ENCODE results near the gene MITF.

The MITF gene

GRCh38 chr3:69948246-69948862, 209.1 kb downstream of the MITF start:
- Mint-ChIP-seq H3K27ac (no peak overlapping the region), H3K4me3 (no peak overlapping the region), H3K36me3 (ENCODE audit: low read depth) (no peaks in the 10 kb centered on the region), H3K4me1 (no peaks in the 10 kb centered on the region), H3K9me3 (no peaks in the 10 kb centered on the region), H3K27me3 (no peaks in the 10 kb centered on the region)
- ATAC-seq (no peak), DNase-seq (no peak)

- Mint-ChIP-seq H3K9me3 (no peaks in the 10 kb centered on the region), H3K4me3 (no peak overlapping the region), H3K4me1 (no peaks in the 10 kb centered on the region), H3K27ac (no peak overlapping the region), H3K27me3 (no peaks in the 10 kb centered on the region), H3K36me3 (ENCODE audit: low read depth) (no peaks in the 10 kb centered on the region)
- ATAC-seq (no peak), DNase-seq (no peak)
Observed at GRCh38 chr3:69951616-69952015, 212.4 kb downstream of the MITF start.

- H3K4me1 Mint-ChIP-seq: no peaks in the 10 kb centered on the region
- no peak overlapping the region for H3K4me3 Mint-ChIP-seq
- DNase-seq (no peak), ATAC-seq (no peak)
- no peak overlapping the region for H3K27ac Mint-ChIP-seq
- H3K9me3 Mint-ChIP-seq: no peaks in the 10 kb centered on the region
- no peaks in the 10 kb centered on the region for H3K27me3 Mint-ChIP-seq
- no peaks in the 10 kb centered on the region for H3K36me3 Mint-ChIP-seq (ENCODE audit: low read depth)
Observed at GRCh38 chr3:69959581-69959980, 220.3 kb downstream of the MITF start.

GRCh38 chr3:69961706-69962439, 222.6 kb downstream of the MITF start:
- no peaks in the 10 kb centered on the region for H3K4me1 Mint-ChIP-seq
- no peaks in the 10 kb centered on the region for H3K36me3 Mint-ChIP-seq (ENCODE audit: low read depth)
- ATAC-seq: no peak

GRCh38 chr3:69963643-69964042, 224.4 kb downstream of the MITF start:
- ATAC-seq: no peak
- Mint-ChIP-seq H3K4me3 (no peak overlapping the region), H3K27ac (no peak overlapping the region), H3K9me3 (no peaks in the 10 kb centered on the region), H3K36me3 (ENCODE audit: low read depth) (no peaks in the 10 kb centered on the region), H3K27me3 (no peaks in the 10 kb centered on the region), H3K4me1 (no peaks in the 10 kb centered on the region)
- DNase-seq: no peak

More at GRCh38 chr3:69961706-69962439, 222.6 kb downstream of the MITF start:
- Mint-ChIP-seq H3K4me3 (no peak overlapping the region), H3K27me3 (no peaks in the 10 kb centered on the region), H3K27ac (no peak overlapping the region), H3K9me3 (no peaks in the 10 kb centered on the region)
- no peak for DNase-seq

GRCh38 chr3:69967156-69967555, 227.9 kb downstream of the MITF start:
- Mint-ChIP-seq H3K4me3 (no peak overlapping the region), H3K4me1 (no peaks in the 10 kb centered on the region), H3K36me3 (ENCODE audit: low read depth) (no peaks in the 10 kb centered on the region), H3K27me3 (no peaks in the 10 kb centered on the region), H3K9me3 (no peaks in the 10 kb centered on the region), H3K27ac (no peak overlapping the region)
- no peak for ATAC-seq
- DNase-seq: no peak

- no peaks in the 10 kb centered on the region for H3K4me1 Mint-ChIP-seq
- no peak for DNase-seq
- H3K9me3 Mint-ChIP-seq: peaks cover 3% of the 10 kb centered on the region
- ATAC-seq: no peak
- H3K4me3 Mint-ChIP-seq: no peak overlapping the region
- no peaks in the 10 kb centered on the region for H3K36me3 Mint-ChIP-seq (ENCODE audit: low read depth)
- H3K27me3 Mint-ChIP-seq: peaks cover 2% of the 10 kb centered on the region
- no peak overlapping the region for H3K27ac Mint-ChIP-seq
Observed at GRCh38 chr3:69970827-69971226, 231.6 kb downstream of the MITF start.

- H3K4me3 Mint-ChIP-seq: no peak overlapping the region
- H3K36me3 Mint-ChIP-seq (ENCODE audit: low read depth): no peaks in the 10 kb centered on the region
- no peaks in the 10 kb centered on the region for H3K4me1 Mint-ChIP-seq
- no peak overlapping the region for H3K27ac Mint-ChIP-seq
- no peak for ATAC-seq
- H3K27me3 Mint-ChIP-seq: peaks cover 2% of the 10 kb centered on the region
- no peak for DNase-seq
- H3K9me3 Mint-ChIP-seq: peaks cover 3% of the 10 kb centered on the region
Observed at GRCh38 chr3:69972672-69973071, 233.4 kb downstream of the MITF start.

- ATAC-seq (no peak), DNase-seq (no peak)
- Mint-ChIP-seq H3K36me3 (ENCODE audit: low read depth) (no peaks in the 10 kb centered on the region), H3K4me1 (no peaks in the 10 kb centered on the region), H3K9me3 (peaks cover 12% of the 10 kb centered on the region), H3K4me3 (no peak overlapping the region), H3K27ac (no peak overlapping the region), H3K27me3 (peaks cover 2% of the 10 kb centered on the region)
Observed at GRCh38 chr3:69976021-69976420, 236.8 kb downstream of the MITF start.

- Mint-ChIP-seq H3K27ac (no peak overlapping the region), H3K4me1 (peaks cover 5% of the 10 kb centered on the region), H3K9me3 (no peaks in the 10 kb centered on the region), H3K4me3 (no peak overlapping the region), H3K27me3 (peaks cover 2% of the 10 kb centered on the region), H3K36me3 (ENCODE audit: low read depth) (no peaks in the 10 kb centered on the region)
- ATAC-seq (peak; percentile 52), DNase-seq (no peak)
Observed at GRCh38 chr3:69983546-69984265, 244.4 kb downstream of the MITF start.

- H3K36me3 Mint-ChIP-seq (ENCODE audit: low read depth): no peaks in the 10 kb centered on the region
- H3K4me3 Mint-ChIP-seq: no peak overlapping the region
- no peak for ATAC-seq
- DNase-seq: no peak
- H3K27me3 Mint-ChIP-seq: peaks cover 2% of the 10 kb centered on the region
- H3K4me1 Mint-ChIP-seq: peaks cover 5% of the 10 kb centered on the region
- no peaks in the 10 kb centered on the region for H3K9me3 Mint-ChIP-seq
- H3K27ac Mint-ChIP-seq: no peak overlapping the region
Observed at GRCh38 chr3:69985266-69985665, 246.0 kb downstream of the MITF start.

GRCh38 chr3:69986419-69986818, 247.2 kb downstream of the MITF start:
- Mint-ChIP-seq H3K4me3 (no peak overlapping the region), H3K9me3 (no peaks in the 10 kb centered on the region), H3K27me3 (peaks cover 2% of the 10 kb centered on the region), H3K4me1 (peaks cover 5% of the 10 kb centered on the region), H3K27ac (no peak overlapping the region), H3K36me3 (ENCODE audit: low read depth) (no peaks in the 10 kb centered on the region)
- no peak for DNase-seq
- no peak for ATAC-seq

GRCh38 chr3:69987833-69988232, 248.6 kb downstream of the MITF start:
- Mint-ChIP-seq H3K9me3 (no peaks in the 10 kb centered on the region), H3K36me3 (ENCODE audit: low read depth) (no peaks in the 10 kb centered on the region), H3K4me1 (peaks cover 5% of the 10 kb centered on the region), H3K27me3 (peaks cover 3% of the 10 kb centered on the region), H3K27ac (no peak overlapping the region), H3K4me3 (no peak overlapping the region)
- no peak for ATAC-seq
- no peak for DNase-seq

- Mint-ChIP-seq H3K4me1 (no peaks in the 10 kb centered on the region), H3K4me3 (no peak overlapping the region), H3K27me3 (peaks cover 5% of the 10 kb centered on the region), H3K9me3 (no peaks in the 10 kb centered on the region), H3K27ac (no peak overlapping the region), H3K36me3 (ENCODE audit: low read depth) (no peaks in the 10 kb centered on the region)
- no peak for ATAC-seq
- DNase-seq: no peak
Observed at GRCh38 chr3:69993757-69994156, 254.5 kb downstream of the MITF start.

- Mint-ChIP-seq H3K27ac (no peak overlapping the region), H3K4me3 (no peak overlapping the region), H3K36me3 (ENCODE audit: low read depth) (no peaks in the 10 kb centered on the region), H3K27me3 (peaks cover 5% of the 10 kb centered on the region), H3K9me3 (no peaks in the 10 kb centered on the region), H3K4me1 (no peaks in the 10 kb centered on the region)
- DNase-seq (no peak), ATAC-seq (no peak)
Observed at GRCh38 chr3:69994919-69995318, 255.7 kb downstream of the MITF start.

All from activated naive CD8-positive, alpha-beta T cell treated with anti-CD3 and anti-CD28 coated beads, Interleukin-2, amount 50 U/mL, for 24 hours (primary cell).